Spleen (tissue), 11 donors: ENCODE measurements around the gene MYH7B. TPM values are rescaled to one million over a fixed set of nuclear protein-coding genes. Genes with fewer than 3 reads are reported as not detected.

Experiments used
- DNase-seq: peaks from one replicate; pipeline ENCODE4 v3.0.0-alpha.2; 2020
- H3K27ac ChIP-seq, 8 donors: fragments of 200-600 bp; sonication (generic) in 7 of 8; 1 replicate in 4 of 8; 2 replicates in 4 of 8; pipeline versions ENCODE4 v1.5.0 to v1.8.0; 2016 to 2021; ENCODE audit warnings: inconsistent platforms in 4 of 8, mild to moderate bottlenecking in 4 of 8, moderate library complexity in 1 of 8
- H3K27me3 ChIP-seq, 7 donors: fragments of 200-600 bp; sonication (generic) in 6 of 7; replicated peaks in 1 of 7; 1 replicate in 4 of 7; 2 replicates in 3 of 7; pipeline versions ENCODE4 v1.5.0 to v1.8.0; 2016 to 2021; ENCODE audit warnings: inconsistent platforms in 3 of 7, mild to moderate bottlenecking in 1 of 7
- H3K36me3 ChIP-seq, 6 donors: fragments of 200-600 bp; sonication (generic) in 5 of 6; 1 replicate in 4 of 6; 2 replicates in 2 of 6; pipeline versions ENCODE4 v1.5.0 to v1.8.0; 2016 to 2021; ENCODE audit warnings: inconsistent platforms in 2 of 6
- H3K4me1 ChIP-seq, 6 donors: fragments of 200-600 bp; sonication (generic) in 5 of 6; 1 replicate in 3 of 6; 2 replicates in 3 of 6; pipeline versions ENCODE4 v1.5.0 to v1.8.0; 2016 to 2021; ENCODE audit warnings: inconsistent platforms in 3 of 6
- H3K4me3 ChIP-seq, 8 donors: fragments of 200-600 bp; sonication (generic) in 7 of 8; 1 replicate in 4 of 8; 2 replicates in 4 of 8; pipeline versions ENCODE4 v1.5.0 to v1.8.0; 2016 to 2021; ENCODE audit warnings: inconsistent platforms in 4 of 8, mild to moderate bottlenecking in 4 of 8, moderate library complexity in 2 of 8
- H3K9me3 ChIP-seq, 8 donors: fragments of 200-600 bp; sonication (generic) in 7 of 8; 1 replicate in 4 of 8; 2 replicates in 4 of 8; pipeline versions ENCODE4 v1.5.0 to v1.8.0; 2016 to 2021; ENCODE audit warnings: inconsistent platforms in 4 of 8
- CTCF ChIP-seq, 11 experiments: fragments of 200-600 bp in 7 of 11; fragments of 450-650 bp in 4 of 11; sonication (generic) in 4 of 11; IDR thresholded peaks in 8 of 11; conservative IDR thresholded peaks in 3 of 11; 1 replicate in 7 of 11; 2 replicates in 4 of 11; pipeline versions ENCODE4 v1.4.0 to v1.8.0; 2016 to 2021; ENCODE audit warnings: antibody characterized with exemption in 11 of 11, inconsistent platforms in 4 of 11, mild to moderate bottlenecking in 1 of 11
- POLR2A ChIP-seq, 3 donors: fragments of 450-650 bp; IDR thresholded peaks; one replicate each; pipeline ENCODE4 v1.5.1; 2017; ENCODE audit warnings: antibody characterized with exemption in 3 of 3, mild to moderate bottlenecking in 1 of 3
- POLR2AphosphoS5 ChIP-seq, 3 donors: sonication (generic); formaldehyde crosslinking; IDR thresholded peaks; one replicate each; pipeline ENCODE4 v1.5.1; 2017; ENCODE audit warnings: antibody characterized with exemption in 3 of 3
- WGBS, 5 donors: extraction: QIAGEN DNeasy Blood & Tissue Kit in 3 of 5; methylation state at CpG; one replicate each; pipeline versions ENCODE4 v1.1.5 to v1.1.7; 2013 to 2018; 5-methylcytosine and 5-hydroxymethylcytosine counted together
- intact Hi-C: fragments of 100-400 bp; cut with DNase I; formaldehyde crosslinking; loops from one replicate; pipeline ENCODE4 v1.15.0; 2023; ENCODE audit warnings: low total_unique reads
- polyA plus RNA-seq, 3 donors: library from polyadenylated mRNA; stranded (reverse); fragments of 200-250 nt; gene quantifications; one replicate each; pipeline ENCODE4 v1.2.1, GENCODE V29; 2013
- total RNA-seq, 7 donors: library from RNA; depleted of rRNA in 3 of 7; stranded (reverse); fragments of >200 nt in 3 of 7; fragmentation: NEBNext Ultra II Directional in 4 of 7; extraction: Animal tissue kit (Norgen Biotek cat#: 25700) in 4 of 7; gene quantifications; one replicate each; pipeline versions ENCODE4 v1.1.0 to v1.2.1, GENCODE V29; 2016 to 2021
- donor health status: healthy with polysubstance abuse.
- donor health status: DM: no; HTN: no; CAD: no; lungs with moderate emphysema.
- donor health status: DM: no; HTN: no; CAD: no.
- donor health status: Bipolar disorder and iron deficiency.
- donor health status: healthy.
- donor health status: DM: no; HTN: no; CAD: no.
- donor health status: DM: yes; HTN: yes; CAD: no.

The MYH7B gene
- total and polyA plus RNA-seq, 10 donors = 0.09 to 1.7 (median 0.75) TPM

GRCh38 chr20:34952671-34953070 lies 3.0 kb upstream of the MYH7B start:
- intact Hi-C loops = no loop called here
- 82 to 95% (median 90%) methylated on average over 4 to 5 of the region's 5 CpGs for WGBS, 5 donors
- Histone ChIP-seq H3K27ac (no peak overlapping the region), H3K36me3 (peaks cover 0 to 40% (median 14%) of the 10 kb centered on the region in 6 donors), H3K27me3 (no peaks in the 10 kb centered on the region), H3K4me3 (no peak overlapping the region), H3K4me1 (peaks cover 3 to 28% (median 19%) of the 10 kb centered on the region in 6 donors), H3K9me3 (no peaks in the 10 kb centered on the region)
- no peak for DNase-seq
- TF ChIP-seq CTCF (IDR thresholded peaks at IDR 0.05 in 8 of 11, conservative IDR thresholded peaks at IDR 0.05 in 3 of 11) (no peak), POLR2A (IDR thresholded peaks at IDR 0.05) (no peak), POLR2AphosphoS5 (IDR thresholded peaks at IDR 0.05) (no peak)

- H3K27ac ChIP-seq = no peak overlapping the region
Measured at GRCh38 chr20:34953960-34954359, 1.7 kb upstream of the MYH7B start.

GRCh38 chr20:34954904-34955230 lies 801 bp upstream of the MYH7B start:
- H3K4me3 ChIP-seq = peak overlapping the region; percentile 59 to 81 (median 74)
- H3K27ac ChIP-seq = peak overlapping the region; percentile 43 to 94 (median 89)
- H3K9me3 ChIP-seq = no peaks in the 10 kb centered on the region
- peaks cover 3 to 28% (median 19%) of the 10 kb centered on the region in 6 donors for H3K4me1 ChIP-seq
- DNase-seq = no peak
- TF ChIP-seq POLR2AphosphoS5 (IDR thresholded peaks at IDR 0.05) = no peak
- TF ChIP-seq CTCF (IDR thresholded peaks at IDR 0.05 in 8 of 11, conservative IDR thresholded peaks at IDR 0.05 in 3 of 11) = no peak
- TF ChIP-seq POLR2A (IDR thresholded peaks at IDR 0.05) = no peak
- no peaks in the 10 kb centered on the region for H3K27me3 ChIP-seq
- peaks cover 0 to 19% (median 9%) of the 10 kb centered on the region in 6 donors for H3K36me3 ChIP-seq
- WGBS, 5 donors = 14 to 26% (median 20%) methylated on average over 13 of the region's 13 CpGs
- intact Hi-C loops = loop anchor here (5.0 kb wide), 1 partner anchor 83 kb away; the partner anchor contains the start of gene GGT7

More at GRCh38 chr20:34953960-34954359, 1.7 kb upstream of the MYH7B start:
- Histone ChIP-seq H3K9me3 (no peaks in the 10 kb centered on the region), H3K27me3 (no peaks in the 10 kb centered on the region), H3K4me1 (peaks cover 3 to 28% (median 19%) of the 10 kb centered on the region in 6 donors), H3K4me3 (no peak overlapping the region), H3K36me3 (peaks cover 0 to 29% (median 11%) of the 10 kb centered on the region in 6 donors)
- intact Hi-C loops = no loop called here
- DNase-seq = no peak
- 90 to 99% (median 95%) methylated on average over 7 of the region's 7 CpGs for WGBS, 5 donors
- TF ChIP-seq CTCF (IDR thresholded peaks at IDR 0.05 in 8 of 11, conservative IDR thresholded peaks at IDR 0.05 in 3 of 11) = no peak
- no peak for TF ChIP-seq POLR2A (IDR thresholded peaks at IDR 0.05)
- no peak for TF ChIP-seq POLR2AphosphoS5 (IDR thresholded peaks at IDR 0.05)

- WGBS, 5 donors = 16 to 20% (median 18%) methylated on average over 6 of the region's 6 CpGs
- peaks cover 0 to 8% (median 3%) of the 10 kb centered on the region in 6 donors for H3K36me3 ChIP-seq
- no peaks in the 10 kb centered on the region for H3K27me3 ChIP-seq
- H3K9me3 ChIP-seq = no peaks in the 10 kb centered on the region
- H3K27ac ChIP-seq = peak overlapping the region; percentile 43 to 94 (median 89)
- peaks cover 3 to 32% (median 19%) of the 10 kb centered on the region in 6 donors for H3K4me1 ChIP-seq
- H3K4me3 ChIP-seq = peak overlapping the region; percentile 59 to 81 (median 74)
- intact Hi-C loops = loop anchor here (5.0 kb wide), 1 partner anchor 84 kb away; the partner anchor contains the start of gene GGT7
- no peak for DNase-seq
- TF ChIP-seq CTCF (IDR thresholded peaks at IDR 0.05 in 8 of 11, conservative IDR thresholded peaks at IDR 0.05 in 3 of 11) (peak in 6 of 11 experiments; percentile 2 to 35 (median 22)), POLR2AphosphoS5 (IDR thresholded peaks at IDR 0.05) (no peak)
Measured at GRCh38 chr20:34956041-34956458, 382 bp downstream of the MYH7B start.
